H1 (cell line): ENCODE results near the gene GRIP2. TPM values are rescaled to one million over a fixed set of nuclear protein-coding genes. Genes with fewer than 3 reads are reported as not detected.

Experiments used
- CTCF ChIA-PET: fragments of 300-600 bp; sonication (Branson Sonifier 250); formaldehyde crosslinking; loops from one replicate; lab custom pipeline; 2021; ENCODE audit not compliant: partially characterized antibody; lab: Charles Lee
- POLR2A ChIA-PET: fragments of 300-600 bp; sonication (Branson Sonifier 250); formaldehyde crosslinking; loops from one replicate; lab custom pipeline; 2021; ENCODE audit warnings: inconsistent platforms; ENCODE audit not compliant: partially characterized antibody; lab: Charles Lee
- DNase-seq, 2 experiments: peaks; one replicate each; pipeline versions ENCODE4 v3.0.0 to v3.0.0-alpha.2; 2010 to 2022; ENCODE audit warnings: low spot score in 2 of 2, low read depth in 1 of 2, mixed read lengths in 1 of 2
- FAIRE-seq: peaks from 2 replicates; lab custom pipeline; 2011; peaks lifted over from hg19 to GRCh38; lab: Jason Lieb, UNC
- H2AFZ ChIP-seq: 2 replicates; pipeline ENCODE4 v1.8.1; 2012; ENCODE audit warnings: low read length, inconsistent platforms
- H2AK5ac ChIP-seq: 2 replicates; pipeline ENCODE4 v1.6.1; 2013; ENCODE audit warnings: low read depth, low read length
- H2BK120ac ChIP-seq: replicated peaks from 2 replicates; pipeline ENCODE3; 2013; ENCODE audit warnings: low read depth, low read length, inconsistent platforms
- H2BK12ac ChIP-seq: 2 replicates; pipeline ENCODE4 v1.6.1; 2013; ENCODE audit warnings: low read depth, low read length
- H2BK15ac ChIP-seq: 2 replicates; pipeline ENCODE4 v1.6.1; 2013; ENCODE audit warnings: low read length
- H2BK20ac ChIP-seq: 2 replicates; pipeline ENCODE4 v1.6.1; 2013; ENCODE audit warnings: low read length
- H2BK5ac ChIP-seq: 2 replicates; pipeline ENCODE4 v1.6.1; 2013; ENCODE audit warnings: low read depth, low read length
- H3K14ac ChIP-seq: 2 replicates; pipeline ENCODE4 v1.6.1; 2013; ENCODE audit warnings: inconsistent platforms; ENCODE audit not compliant: insufficient read length
- H3K18ac ChIP-seq: 2 replicates; pipeline ENCODE4 v1.6.1; 2013; ENCODE audit warnings: low read length; ENCODE audit errors: extremely low read depth
- H3K23ac ChIP-seq: 2 replicates; pipeline ENCODE4 v1.6.1; 2013; ENCODE audit warnings: inconsistent platforms; ENCODE audit not compliant: insufficient read length
- H3K23me2 ChIP-seq: 2 replicates; pipeline ENCODE4 v1.6.1; 2013; ENCODE audit warnings: low read depth, low read length
- H3K27ac ChIP-seq: 2 replicates; pipeline ENCODE4 v1.6.1; 2011; ENCODE audit warnings: low read depth, low read length, inconsistent platforms
- H3K27me3 ChIP-seq, 4 experiments: replicated peaks in 1 of 4; 1 replicate in 1 of 4; 2 replicates in 3 of 4; pipeline versions ENCODE4 v1.6.1 to v1.8.1; 2011 to 2013; ENCODE audit warnings: low read length in 3 of 4, mild to moderate bottlenecking in 3 of 4, inconsistent platforms in 2 of 4, mixed read lengths in 2 of 4, moderate library complexity in 1 of 4; ENCODE audit not compliant: control insufficient read depth in 3 of 4, insufficient read depth in 3 of 4; ENCODE audit errors: extremely low read depth in 1 of 4
- H3K36me3 ChIP-seq, 4 experiments: 2 replicates each; pipeline versions ENCODE4 v1.6.1 to v1.8.1; 2011 to 2013; ENCODE audit warnings: mild to moderate bottlenecking in 4 of 4, low read length in 3 of 4, moderate library complexity in 2 of 4, control low read depth in 1 of 4, inconsistent platforms in 1 of 4; ENCODE audit not compliant: insufficient read depth in 4 of 4, control insufficient read depth in 2 of 4
- H3K4ac ChIP-seq: replicated peaks from 2 replicates; pipeline ENCODE3; 2013; ENCODE audit warnings: low read length, low read depth, mixed read lengths, inconsistent platforms; ENCODE audit not compliant: insufficient read length
- H3K4me1 ChIP-seq, 4 experiments: replicated peaks in 1 of 4; 1 replicate in 1 of 4; 2 replicates in 3 of 4; pipeline versions ENCODE4 v1.6.1 to v1.8.1; 2011 to 2013; ENCODE audit warnings: low read length in 3 of 4, inconsistent platforms in 2 of 4, mixed read lengths in 1 of 4; ENCODE audit not compliant: insufficient read depth in 4 of 4, control insufficient read depth in 3 of 4
- H3K4me2 ChIP-seq, 2 experiments: 2 replicates each; pipeline versions ENCODE4 v1.6.1 to v1.8.1; 2011 to 2013; ENCODE audit warnings: low read depth in 2 of 2, low read length in 2 of 2, control low read depth in 1 of 2, inconsistent platforms in 1 of 2, mild to moderate bottlenecking in 1 of 2; ENCODE audit not compliant: insufficient read depth in 1 of 2
- H3K4me3 ChIP-seq, 4 experiments: fragments of 200-600, 300-600 bp in 1 of 4; sonication (generic), shearing (Covaris generic), sonication (Bioruptor Twin) in 1 of 4; 2 replicates each; pipeline versions ENCODE4 v1.5.1 to v1.8.1; 2011 to 2016; ENCODE audit warnings: low read length in 4 of 4, low read depth in 3 of 4, control low read depth in 2 of 4, inconsistent platforms in 2 of 4, mild to moderate bottlenecking in 2 of 4, mixed read lengths in 1 of 4, moderate library complexity in 1 of 4; ENCODE audit not compliant: insufficient read depth in 2 of 4; ENCODE audit errors: extremely low read depth in 1 of 4
- H3K56ac ChIP-seq: replicated peaks from 2 replicates; pipeline ENCODE3; 2013; ENCODE audit warnings: low read depth, mild to moderate bottlenecking, mixed read lengths, low read length, inconsistent platforms; ENCODE audit not compliant: insufficient read length
- H3K79me1 ChIP-seq: 2 replicates; pipeline ENCODE4 v1.6.1; 2013; ENCODE audit warnings: low read depth, low read length, control low read depth
- H3K79me2 ChIP-seq, 2 experiments: 2 replicates each; pipeline versions ENCODE4 v1.6.1 to v1.8.1; 2012 to 2013; ENCODE audit warnings: low read length in 2 of 2, mild to moderate bottlenecking in 2 of 2, inconsistent platforms in 1 of 2; ENCODE audit not compliant: insufficient read depth in 2 of 2, control insufficient read depth in 1 of 2
- H3K9ac ChIP-seq, 4 experiments: replicated peaks in 1 of 4; 1 replicate in 1 of 4; 2 replicates in 3 of 4; pipeline versions ENCODE4 v1.6.1 to v1.8.1; 2011 to 2013; ENCODE audit warnings: low read depth in 3 of 4, low read length in 3 of 4, control low read depth in 2 of 4, mild to moderate bottlenecking in 2 of 4, moderate library complexity in 2 of 4, inconsistent platforms in 1 of 4; ENCODE audit errors: extremely low read depth in 1 of 4
- H3K9me3 ChIP-seq, 2 experiments: 2 replicates each; pipeline versions ENCODE4 v1.6.1 to v1.8.1; 2012 to 2013; ENCODE audit warnings: mild to moderate bottlenecking in 2 of 2, moderate library complexity in 2 of 2, control low read depth in 1 of 2, inconsistent platforms in 1 of 2, low read depth in 1 of 2, low read length in 1 of 2, mixed read lengths in 1 of 2; ENCODE audit not compliant: insufficient read depth in 2 of 2
- H4K20me1 ChIP-seq, 2 experiments: replicated peaks in 1 of 2; 2 replicates each; pipeline versions ENCODE3 to v1.8.1; 2011 to 2013; ENCODE audit warnings: inconsistent platforms in 2 of 2, low read length in 2 of 2, mild to moderate bottlenecking in 1 of 2; ENCODE audit not compliant: insufficient read depth in 2 of 2, control insufficient read depth in 1 of 2
- H4K5ac ChIP-seq: 2 replicates; pipeline ENCODE4 v1.6.1; 2013; ENCODE audit warnings: low read length, low read depth, mixed read lengths, inconsistent platforms; ENCODE audit not compliant: insufficient read length
- H4K8ac ChIP-seq: 2 replicates; pipeline ENCODE4 v1.8.0; 2013; ENCODE audit warnings: mild to moderate bottlenecking, moderate library complexity, low read length, inconsistent platforms; ENCODE audit not compliant: insufficient read depth; ENCODE audit errors: extremely low read depth
- H4K91ac ChIP-seq: replicated peaks from 2 replicates; pipeline ENCODE3; 2013; ENCODE audit warnings: low read length, mixed read lengths, inconsistent platforms; ENCODE audit not compliant: insufficient read length
- WGBS, 2 experiments: shearing (Covaris generic) in 1 of 2; methylation state at CpG; one replicate each; pipeline versions ENCODE4 v1.1.6 to v1.1.7; 2013 to 2015; ENCODE audit warnings: low lambda C conversion rate in 2 of 2, mixed read lengths in 2 of 2, inconsistent platforms in 1 of 2, low coverage in 1 of 2, missing lambda C conversion rate in 1 of 2; ENCODE audit not compliant: insufficient replicate concordance in 2 of 2, insufficient coverage in 1 of 2, insufficient read length in 1 of 2; ENCODE audit errors: extremely low coverage in 1 of 2, missing lambda C conversion rate in 1 of 2; 5-methylcytosine and 5-hydroxymethylcytosine counted together
- polyA plus RNA-seq, 7 experiments: library from polyadenylated mRNA; depleted of rRNA in 3 of 7; stranded (reverse) in 5 of 7; unstranded in 2 of 7; fragments of >200 nt in 5 of 7; fragments of 200-250 nt in 2 of 7; gene quantifications; 1 replicate in 5 of 7; 2 replicates in 1 of 7; 4 replicates in 1 of 7; pipeline versions ENCODE4 v1.2.1 to v1.2.3, GENCODE V29; 2011 to 2013; ENCODE audit warnings: missing spikeins in 2 of 7, mixed read lengths in 2 of 7
- total RNA-seq: library from RNA; stranded (reverse); fragmentation: NEBNext Ultra II Directional; extraction: Animal tissue kit (Norgen Biotek cat#: 25700); gene quantifications from 2 replicates; pipeline ENCODE4 v1.2.1, GENCODE V29; 2021

Gene GRIP2
- total and polyA plus RNA-seq, 2 of the 8 experiments (the other 6 are each of a cell fraction or from before 2014, with no cell fraction given) = 2.5 to 6.4 TPM

- no peak for FAIRE-seq
- Histone ChIP-seq H3K23me2 (no peaks in the 10 kb centered on the region), H3K9me3 (peaks cover 6 to 9% of the 10 kb centered on the region in 2 experiments; a peak in 3 of 4 replicates), H3K14ac (no peak overlapping the region), H3K18ac (no peak overlapping the region), H2BK12ac (no peak overlapping the region), H3K36me3 (no peaks in the 10 kb centered on the region), H2AK5ac (no peak overlapping the region), H3K4me2 (no peak overlapping the region), H4K20me1 (no peaks in the 10 kb centered on the region), H3K27me3 (no peaks in the 10 kb centered on the region), H3K79me2 (no peaks in the 10 kb centered on the region), H2BK5ac (no peak overlapping the region), H2BK20ac (no peak overlapping the region), H4K5ac (no peak overlapping the region), H3K4me1 (no peaks in the 10 kb centered on the region), H2AFZ (no peak overlapping the region), H3K79me1 (no peaks in the 10 kb centered on the region; the same call in 1 of the 2 replicates), H4K91ac (no peak overlapping the region), H3K4ac (no peak overlapping the region), H3K4me3 (no peak overlapping the region), H2BK120ac (no peak overlapping the region), H3K23ac (no peak overlapping the region), H4K8ac (no peak overlapping the region), H2BK15ac (no peak overlapping the region), H3K56ac (no peak overlapping the region), H3K9ac (no peak overlapping the region), H3K27ac (no peak overlapping the region)
- no peak for DNase-seq
- CTCF ChIA-PET = interaction anchor here (0.9 to 11.6 kb wide), 5 partner anchors 17 to 357 kb away, joined by 3 to 280 read pairs (median 6); no protein-coding TSS in a partner anchor
- 91% methylated on average over 8 of the region's 12 CpGs; no CpG with 5 or more reads in 1 of the 2 experiments for WGBS, 2 experiments
- POLR2A ChIA-PET = no interaction called here
Measured at GRCh38 chr3:14503033-14503705, 37.0 kb downstream of the GRIP2 start.
